OCI-LY3 (cell line): Measurements from ENCODE around the gene HNMT.

Source experiments
- CTCF ChIP-seq: fragments of 200-600, 300-600 bp; sonication (generic); IDR thresholded peaks from 2 replicates; pipeline ENCODE4 v1.5.1; 2014; ENCODE audit warnings: antibody characterized with exemption, low read length, low read depth
- EZH2phosphoT487 ChIP-seq: fragments of 200-600 bp; shearing (Covaris generic); IDR thresholded peaks from 2 replicates; pipeline ENCODE4 v1.6.1; 2018; ENCODE audit warnings: antibody characterized with exemption, mixed run types, low read depth

GRCh38 chr2:137951586-137951985 lies 12.7 kb upstream of the HNMT start:
- TF ChIP-seq CTCF (no peak), EZH2phosphoT487 (no peak)
